Mucosa of stomach (tissue), 1 donor: ENCODE results near the gene MLXIP.
"Not testable (repeated sequence)": the region's sequence is repeated elsewhere in the genome, so short reads cannot be mapped to it uniquely, and the experiment has no call there.

Experiments used
- H3K27me3 ChIP-seq: one replicate; pipeline ENCODE4 v1.7.0; 2013; ENCODE audit warnings: mild to moderate bottlenecking, low read length; ENCODE audit not compliant: control insufficient read depth, insufficient read depth
- H3K36me3 ChIP-seq: one replicate; pipeline ENCODE4 v1.7.0; 2013; ENCODE audit warnings: low read length; ENCODE audit not compliant: control insufficient read depth, insufficient read depth
- H3K4me1 ChIP-seq: one replicate; pipeline ENCODE4 v1.7.0; 2013; ENCODE audit warnings: mild to moderate bottlenecking, low read length; ENCODE audit not compliant: control insufficient read depth, insufficient read depth
- H3K4me3 ChIP-seq: one replicate; pipeline ENCODE4 v1.7.0; 2013; ENCODE audit warnings: low read length
- H3K9ac ChIP-seq: one replicate; pipeline ENCODE4 v1.7.0; 2013; ENCODE audit warnings: mild to moderate bottlenecking, low read length, moderate library complexity
- H3K9me3 ChIP-seq: one replicate; pipeline ENCODE4 v1.7.0; 2013; ENCODE audit warnings: mild to moderate bottlenecking, low read length, moderate library complexity; ENCODE audit not compliant: control insufficient read depth
- donor health status: Pancreatic carcinoma.

MLXIP gene

GRCh38 chr12:122078141-122079032 lies at the start of gene MLXIP:
Gene MLXIP (plus strand): TSS chr12:122078756. CDS start chr12:122078854, 98 bp downstream.
- H3K4me1 ChIP-seq = peaks cover 32% of the 10 kb centered on the region
- peak within 1 kb of the TSS; percentile 91 for H3K9ac ChIP-seq
- H3K27me3 ChIP-seq = no peaks in the 10 kb centered on the region
- H3K4me3 ChIP-seq = peak within 1 kb of the TSS; percentile 98
- H3K9me3 ChIP-seq = no peaks in the 10 kb centered on the region
- no peaks in the 10 kb centered on the region for H3K36me3 ChIP-seq

GRCh38 chr12:122028905-122029560 lies 49.5 kb upstream of the MLXIP start:
- no peaks in the 10 kb centered on the region for H3K9me3 ChIP-seq
- peaks cover 3% of the 10 kb centered on the region for H3K4me1 ChIP-seq
- no peak overlapping the region for H3K9ac ChIP-seq
- H3K27me3 ChIP-seq = no peaks in the 10 kb centered on the region
- H3K4me3 ChIP-seq = no peak overlapping the region
- H3K36me3 ChIP-seq = no peaks in the 10 kb centered on the region

GRCh38 chr12:122029620-122030423 lies 48.7 kb upstream of the MLXIP start:
- H3K9me3 ChIP-seq = no peaks in the 10 kb centered on the region
- H3K9ac ChIP-seq = no peak overlapping the region
- H3K36me3 ChIP-seq = no peaks in the 10 kb centered on the region
- no peak overlapping the region for H3K4me3 ChIP-seq
- no peaks in the 10 kb centered on the region for H3K4me1 ChIP-seq
- no peaks in the 10 kb centered on the region for H3K27me3 ChIP-seq

- no peaks in the 10 kb centered on the region for H3K27me3 ChIP-seq
- H3K9ac ChIP-seq = no peak overlapping the region
- no peaks in the 10 kb centered on the region for H3K4me1 ChIP-seq
- no peaks in the 10 kb centered on the region for H3K36me3 ChIP-seq
- H3K9me3 ChIP-seq = no peaks in the 10 kb centered on the region
- no peak overlapping the region for H3K4me3 ChIP-seq
Observed at GRCh38 chr12:122030424-122031035, 48.0 kb upstream of the MLXIP start.

GRCh38 chr12:122031342-122032216 lies 47.0 kb upstream of the MLXIP start:
- Histone ChIP-seq H3K36me3 (no peaks in the 10 kb centered on the region), H3K9ac (no peak overlapping the region), H3K9me3 (no peaks in the 10 kb centered on the region), H3K4me1 (no peaks in the 10 kb centered on the region), H3K4me3 (no peak overlapping the region), H3K27me3 (no peaks in the 10 kb centered on the region)

GRCh38 chr12:122032580-122032979 lies 46.0 kb upstream of the MLXIP start:
- Histone ChIP-seq H3K27me3 (no peaks in the 10 kb centered on the region), H3K4me3 (no peak overlapping the region), H3K36me3 (no peaks in the 10 kb centered on the region), H3K4me1 (no peaks in the 10 kb centered on the region), H3K9me3 (no peaks in the 10 kb centered on the region), H3K9ac (no peak overlapping the region)

- H3K36me3 ChIP-seq = no peaks in the 10 kb centered on the region
- H3K4me1 ChIP-seq = no peaks in the 10 kb centered on the region
- H3K27me3 ChIP-seq = no peaks in the 10 kb centered on the region
- no peaks in the 10 kb centered on the region for H3K9me3 ChIP-seq
- H3K4me3 ChIP-seq = no peak overlapping the region
- H3K9ac ChIP-seq = no peak overlapping the region
Observed at GRCh38 chr12:122035292-122035691, 43.3 kb upstream of the MLXIP start.

GRCh38 chr12:122036153-122036552 lies 42.4 kb upstream of the MLXIP start:
- Histone ChIP-seq H3K4me1 (no peaks in the 10 kb centered on the region), H3K36me3 (no peaks in the 10 kb centered on the region), H3K4me3 (no peak overlapping the region), H3K27me3 (no peaks in the 10 kb centered on the region), H3K9me3 (no peaks in the 10 kb centered on the region), H3K9ac (no peak overlapping the region)

- no peaks in the 10 kb centered on the region for H3K27me3 ChIP-seq
- H3K4me1 ChIP-seq = no peaks in the 10 kb centered on the region
- H3K4me3 ChIP-seq = no peak overlapping the region
- H3K9me3 ChIP-seq = no peaks in the 10 kb centered on the region
- no peaks in the 10 kb centered on the region for H3K36me3 ChIP-seq
- no peak overlapping the region for H3K9ac ChIP-seq
Observed at GRCh38 chr12:122040579-122041386, 37.8 kb upstream of the MLXIP start.

GRCh38 chr12:122041458-122041857 lies 37.1 kb upstream of the MLXIP start:
- not testable (repeated sequence) for H3K36me3 ChIP-seq, H3K9ac ChIP-seq, H3K9me3 ChIP-seq, H3K4me3 ChIP-seq, H3K4me1 ChIP-seq, H3K27me3 ChIP-seq
